ENCODE results near the gene ATG13. TPM values are rescaled to one million over a fixed set of nuclear protein-coding genes. Genes with fewer than 3 reads are reported as not detected.

Gene ATG13
- total and polyA plus RNA-seq, 4 donors: 36.3 to 49.9 (median 41.2) TPM

GRCh38 chr11:46616551-46617133, 711 bp upstream of the ATG13 start:
- WGBS: 2% methylated on average over 15 of the region's 15 CpGs
- Histone ChIP-seq H3K27ac (ENCODE audit: low read depth in 1 of 2, low read length in 2 of 2) (peak overlapping the region; percentile 91 to 97), H3K36me3 (ENCODE audit: control insufficient read depth in 4 of 4, insufficient read depth in 3 of 4, low read depth in 1 of 4, low read length in 3 of 4) (peaks cover 0 to 5% (median 2%) of the 10 kb centered on the region in 4 donors), H3K9me3 (ENCODE audit: control insufficient read depth in 4 of 4, low read length in 3 of 4) (no peaks in the 10 kb centered on the region), H3K4me3 (ENCODE audit: low read depth in 1 of 3, low read length in 3 of 3) (peak overlapping the region; percentile 82 to 99 (median 98)), H3K27me3 (ENCODE audit: control insufficient read depth in 4 of 4, insufficient read depth in 4 of 4, low read length in 3 of 4) (no peaks in the 10 kb centered on the region), H3K9ac (ENCODE audit: low read depth in 1 of 2, low read length in 2 of 2) (peak overlapping the region; percentile 61 to 68), H3K4me1 (ENCODE audit: control insufficient read depth in 4 of 4, insufficient read depth in 4 of 4, low read length in 3 of 4) (peaks cover 9 to 29% (median 22%) of the 10 kb centered on the region in 4 donors)
- TF ChIP-seq HNF4G (IDR thresholded peaks at IDR 0.05) (peak; percentile 15), HNF4A (conservative IDR thresholded peaks at IDR 0.05) (peak in 1 of 2 donors; percentile 22), RAD21 (IDR thresholded peaks at IDR 0.05) (no peak)
- no peak for DNase-seq (ENCODE audit: low spot score)

DNA sequence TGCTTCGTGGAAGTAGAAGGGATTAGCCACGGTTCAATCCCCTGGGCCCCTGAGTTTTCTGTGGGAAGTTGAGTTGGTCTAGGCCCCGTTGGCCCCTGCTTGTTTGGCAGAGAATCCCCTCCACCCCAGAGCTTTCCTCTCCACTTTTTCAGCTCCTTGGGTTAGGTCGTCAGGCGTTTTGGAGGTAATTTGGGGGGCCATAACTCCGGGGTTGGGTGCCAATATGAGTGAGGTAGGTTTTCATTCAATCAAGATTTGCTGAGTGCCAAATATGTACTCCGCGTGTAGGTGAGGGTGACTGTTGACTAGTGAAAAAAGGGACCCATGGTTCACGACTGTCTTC, 590 bp downstream of the ATG13 start:
- Histone ChIP-seq H3K4me3 (ENCODE audit: low read depth in 1 of 3, low read length in 3 of 3) (peak overlapping the region; percentile 82 to 99 (median 98)), H3K9ac (ENCODE audit: low read depth in 1 of 2, low read length in 2 of 2) (peak overlapping the region; percentile 61 to 87), H3K27me3 (ENCODE audit: control insufficient read depth in 4 of 4, insufficient read depth in 4 of 4, low read length in 3 of 4) (no peaks in the 10 kb centered on the region), H3K36me3 (ENCODE audit: control insufficient read depth in 4 of 4, insufficient read depth in 3 of 4, low read depth in 1 of 4, low read length in 3 of 4) (peaks cover 0 to 6% (median 3%) of the 10 kb centered on the region in 4 donors), H3K9me3 (ENCODE audit: control insufficient read depth in 4 of 4, low read length in 3 of 4) (no peaks in the 10 kb centered on the region), H3K27ac (ENCODE audit: low read depth in 1 of 2, low read length in 2 of 2) (peak overlapping the region; percentile 91 to 97), H3K4me1 (ENCODE audit: control insufficient read depth in 4 of 4, insufficient read depth in 4 of 4, low read length in 3 of 4) (peaks cover 9 to 29% (median 22%) of the 10 kb centered on the region in 4 donors)
- DNase-seq (ENCODE audit: low spot score): no peak
- TF ChIP-seq RAD21 (IDR thresholded peaks at IDR 0.05): no peak
- TF ChIP-seq FOXA1 (IDR thresholded peaks at IDR 0.05): no peak
- TF ChIP-seq HNF4A (conservative IDR thresholded peaks at IDR 0.05): no peak
- TF ChIP-seq YY1 (IDR thresholded peaks at IDR 0.05): no peak
- no peak for TF ChIP-seq HNF4G (IDR thresholded peaks at IDR 0.05)
- no peak for TF ChIP-seq TAF1 (conservative IDR thresholded peaks at IDR 0.05)
- no peak for TF ChIP-seq EGR1 (IDR thresholded peaks at IDR 0.05; ENCODE audit: low read depth in 2 of 2)
- no peak for TF ChIP-seq REST (IDR thresholded peaks at IDR 0.05)
- no peak for TF ChIP-seq ATF3 (IDR thresholded peaks at IDR 0.05)
- TF ChIP-seq SP1 (IDR thresholded peaks at IDR 0.05): no peak
- TF ChIP-seq GABPA (IDR thresholded peaks at IDR 0.05 in 1 of 2, conservative IDR thresholded peaks at IDR 0.05 in 1 of 2): no peak
- TF ChIP-seq ZBTB33 (IDR thresholded peaks at IDR 0.05): no peak
- TF ChIP-seq, protein P1, sequence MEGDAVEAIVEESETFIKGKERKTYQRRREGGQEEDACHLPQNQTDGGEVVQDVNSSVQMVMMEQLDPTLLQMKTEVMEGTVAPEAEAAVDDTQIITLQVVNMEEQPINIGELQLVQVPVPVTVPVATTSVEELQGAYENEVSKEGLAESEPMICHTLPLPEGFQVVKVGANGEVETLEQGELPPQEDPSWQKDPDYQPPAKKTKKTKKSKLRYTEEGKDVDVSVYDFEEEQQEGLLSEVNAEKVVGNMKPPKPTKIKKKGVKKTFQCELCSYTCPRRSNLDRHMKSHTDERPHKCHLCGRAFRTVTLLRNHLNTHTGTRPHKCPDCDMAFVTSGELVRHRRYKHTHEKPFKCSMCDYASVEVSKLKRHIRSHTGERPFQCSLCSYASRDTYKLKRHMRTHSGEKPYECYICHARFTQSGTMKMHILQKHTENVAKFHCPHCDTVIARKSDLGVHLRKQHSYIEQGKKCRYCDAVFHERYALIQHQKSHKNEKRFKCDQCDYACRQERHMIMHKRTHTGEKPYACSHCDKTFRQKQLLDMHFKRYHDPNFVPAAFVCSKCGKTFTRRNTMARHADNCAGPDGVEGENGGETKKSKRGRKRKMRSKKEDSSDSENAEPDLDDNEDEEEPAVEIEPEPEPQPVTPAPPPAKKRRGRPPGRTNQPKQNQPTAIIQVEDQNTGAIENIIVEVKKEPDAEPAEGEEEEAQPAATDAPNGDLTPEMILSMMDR (IDR thresholded peaks at IDR 0.05; ENCODE audit: low read depth, low read length, missing input control): no peak
- TF ChIP-seq RXRA (IDR thresholded peaks at IDR 0.05): no peak
- no peak for TF ChIP-seq JUND (IDR thresholded peaks at IDR 0.05)
- TF ChIP-seq, protein P2, sequence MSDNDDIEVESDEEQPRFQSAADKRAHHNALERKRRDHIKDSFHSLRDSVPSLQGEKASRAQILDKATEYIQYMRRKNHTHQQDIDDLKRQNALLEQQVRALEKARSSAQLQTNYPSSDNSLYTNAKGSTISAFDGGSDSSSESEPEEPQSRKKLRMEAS (IDR thresholded peaks at IDR 0.05): no peak
- no peak for TF ChIP-seq NR2F2 (IDR thresholded peaks at IDR 0.05)
- WGBS: under 1% methylated on average over 9 of the region's 9 CpGs

All from liver (tissue), 9 donors.